Tibial artery (tissue), 4 donors: ENCODE data around the gene CRYBA2.

Source experiments
- DNase-seq, 2 donors: peaks; one replicate each; pipeline ENCODE4 v3.0.0-alpha.2; 2019
- H3K27ac ChIP-seq, 2 donors: fragments of 200-600 bp; sonication (generic) in 1 of 2; 1 replicate in 1 of 2; 2 replicates in 1 of 2; pipeline ENCODE4 v1.5.1; 2018 to 2019; ENCODE audit warnings: mild to moderate bottlenecking in 1 of 2
- H3K27me3 ChIP-seq, 2 donors: fragments of 200-600 bp; sonication (generic) in 1 of 2; one replicate each; pipeline versions ENCODE4 v1.5.1 to v1.6.0; 2016 to 2019
- H3K36me3 ChIP-seq, 3 donors: fragments of 200-600 bp; sonication (generic) in 2 of 3; one replicate each; pipeline ENCODE4 v1.5.1; 2016 to 2019; ENCODE audit warnings: mild to moderate bottlenecking in 2 of 3
- H3K4me1 ChIP-seq, 4 donors: fragments of 200-600 bp; sonication (generic) in 2 of 4; 1 replicate in 3 of 4; 2 replicates in 1 of 4; pipeline ENCODE4 v1.5.1; 2016 to 2019
- H3K4me3 ChIP-seq, 2 donors: fragments of 200-600 bp; sonication (generic) in 1 of 2; 1 replicate in 1 of 2; 2 replicates in 1 of 2; pipeline ENCODE4 v1.5.1; 2018 to 2019; ENCODE audit warnings: mild to moderate bottlenecking in 2 of 2
- H3K9me3 ChIP-seq, 3 donors: fragments of 200-600 bp; sonication (generic) in 1 of 3; one replicate each; pipeline ENCODE4 v1.5.1; 2016 to 2019
- intact Hi-C: fragments of 100-400 bp; cut with DNase I; formaldehyde crosslinking; loops from one replicate; pipeline ENCODE4 v1.15.0; 2023; ENCODE audit warnings: low total_unique reads
- TF ChIP-seq, protein P1 (sequence below), 2 experiments: fragments of 200-600 bp in 1 of 2; fragments of 450-650 bp in 1 of 2; IDR thresholded peaks; one replicate each; pipeline ENCODE4 v1.5.1; 2017 to 2019; ENCODE audit warnings: antibody characterized with exemption in 2 of 2, mild to moderate bottlenecking in 1 of 2, moderate library complexity in 1 of 2

The CRYBA2 gene

DNA sequence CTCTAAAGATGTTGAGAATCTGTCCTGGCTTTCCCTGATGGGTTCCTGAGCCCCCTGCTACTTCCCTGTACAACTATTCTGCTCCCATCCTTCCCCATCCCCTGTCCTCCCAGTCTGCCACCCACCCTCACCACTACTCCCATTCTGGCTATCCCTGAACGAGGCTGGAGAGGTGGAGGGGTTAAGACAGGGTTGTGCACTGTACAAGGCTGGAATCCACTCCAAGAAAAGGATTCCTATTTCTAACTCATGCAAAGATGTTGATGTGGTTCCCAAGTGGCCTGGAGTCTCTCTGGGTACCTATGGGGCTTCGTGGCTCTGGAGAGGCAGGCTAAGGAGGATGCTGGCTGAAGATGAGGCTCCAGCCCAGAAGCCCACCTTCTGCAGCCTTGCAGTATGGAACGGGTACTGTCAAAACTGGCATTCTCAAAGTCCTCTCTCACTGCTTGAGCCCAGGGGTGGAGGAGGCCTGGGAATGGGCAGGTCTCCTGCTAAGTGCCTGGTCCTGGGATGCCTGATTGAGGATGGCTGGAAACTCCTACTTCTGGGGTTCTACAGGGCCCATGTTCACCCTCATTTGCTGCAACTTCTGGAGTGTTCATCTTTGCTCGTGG, 7.0 kb downstream of the CRYBA2 start:
- Histone ChIP-seq H3K27me3 (peaks cover 5 to 100% of the 10 kb centered on the region in 2 donors), H3K4me3 (no peak overlapping the region), H3K36me3 (no peaks in the 10 kb centered on the region), H3K27ac (no peak overlapping the region), H3K9me3 (no peaks in the 10 kb centered on the region), H3K4me1 (peaks cover 0 to 39% (median 33%) of the 10 kb centered on the region in 4 donors)
- TF ChIP-seq, protein P1, sequence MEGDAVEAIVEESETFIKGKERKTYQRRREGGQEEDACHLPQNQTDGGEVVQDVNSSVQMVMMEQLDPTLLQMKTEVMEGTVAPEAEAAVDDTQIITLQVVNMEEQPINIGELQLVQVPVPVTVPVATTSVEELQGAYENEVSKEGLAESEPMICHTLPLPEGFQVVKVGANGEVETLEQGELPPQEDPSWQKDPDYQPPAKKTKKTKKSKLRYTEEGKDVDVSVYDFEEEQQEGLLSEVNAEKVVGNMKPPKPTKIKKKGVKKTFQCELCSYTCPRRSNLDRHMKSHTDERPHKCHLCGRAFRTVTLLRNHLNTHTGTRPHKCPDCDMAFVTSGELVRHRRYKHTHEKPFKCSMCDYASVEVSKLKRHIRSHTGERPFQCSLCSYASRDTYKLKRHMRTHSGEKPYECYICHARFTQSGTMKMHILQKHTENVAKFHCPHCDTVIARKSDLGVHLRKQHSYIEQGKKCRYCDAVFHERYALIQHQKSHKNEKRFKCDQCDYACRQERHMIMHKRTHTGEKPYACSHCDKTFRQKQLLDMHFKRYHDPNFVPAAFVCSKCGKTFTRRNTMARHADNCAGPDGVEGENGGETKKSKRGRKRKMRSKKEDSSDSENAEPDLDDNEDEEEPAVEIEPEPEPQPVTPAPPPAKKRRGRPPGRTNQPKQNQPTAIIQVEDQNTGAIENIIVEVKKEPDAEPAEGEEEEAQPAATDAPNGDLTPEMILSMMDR (IDR thresholded peaks at IDR 0.05) = no peak
- DNase-seq = no peak
- intact Hi-C loops = no loop called here

DNA sequence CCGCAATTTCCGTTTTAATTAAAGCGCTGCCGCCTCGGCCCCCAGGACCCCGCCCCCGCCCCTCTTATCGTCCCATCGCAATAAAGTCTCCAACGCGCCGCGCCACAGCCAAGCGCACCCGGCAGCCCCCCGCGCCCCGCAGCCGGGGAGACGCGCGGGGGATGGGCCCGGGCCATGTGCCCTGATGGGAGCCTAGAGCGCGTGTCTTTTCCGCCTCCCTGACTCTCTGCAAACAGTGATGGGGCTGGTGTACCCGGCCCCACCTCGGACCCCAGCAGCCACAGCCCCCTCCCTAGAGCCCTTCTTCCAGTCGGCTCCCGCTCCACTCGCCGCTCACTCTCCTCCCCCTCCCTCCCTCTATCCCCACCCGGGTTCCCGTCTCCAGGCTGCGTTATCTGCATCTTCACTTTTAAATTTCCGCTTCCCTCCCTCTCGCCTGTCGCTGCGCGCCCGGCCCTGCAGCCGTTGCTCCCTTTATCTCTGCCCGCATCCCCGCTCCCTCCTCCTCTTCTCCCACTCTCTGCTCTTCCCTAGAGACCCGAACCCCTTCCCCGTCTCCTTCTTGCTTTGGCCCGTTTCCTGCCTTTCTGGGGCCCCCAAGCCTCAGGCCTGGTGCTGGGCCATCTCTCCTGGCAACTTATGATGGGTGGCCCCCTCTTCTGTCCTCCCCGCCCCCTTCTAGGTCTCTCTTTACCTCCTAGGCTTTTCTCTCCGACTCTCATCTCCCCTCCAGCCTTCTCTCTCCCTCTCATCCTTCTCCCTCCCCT, 7.7 kb downstream of the CRYBA2 start:
- Histone ChIP-seq H3K9me3 (no peaks in the 10 kb centered on the region), H3K4me1 (peaks cover 0 to 46% (median 39%) of the 10 kb centered on the region in 4 donors), H3K4me3 (peak overlapping the region in 1 of 2 donors; percentile 12), H3K27me3 (peaks cover 5 to 100% of the 10 kb centered on the region in 2 donors), H3K36me3 (no peaks in the 10 kb centered on the region), H3K27ac (no peak overlapping the region)
- TF ChIP-seq, protein P1 (IDR thresholded peaks at IDR 0.05) = no peak
- DNase-seq = no peak
- intact Hi-C loops = no loop called here

DNA sequence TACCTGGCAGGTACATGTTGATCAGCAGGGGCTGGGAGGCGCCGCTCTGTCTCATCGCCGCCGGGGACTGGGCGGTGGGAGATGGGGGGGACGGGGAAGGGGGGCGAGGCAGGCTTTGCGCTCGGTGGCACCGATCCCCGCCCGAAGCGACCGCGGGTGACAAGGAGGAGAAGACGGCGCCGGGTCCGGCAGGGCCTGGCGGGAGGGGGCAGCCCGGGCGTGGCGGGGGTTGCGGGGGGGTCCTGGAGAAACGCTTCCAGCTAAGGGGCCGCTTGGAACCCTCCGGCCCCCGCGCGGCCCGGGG, 8.2 kb downstream of the CRYBA2 start, which contains the start of gene FEV:
Gene FEV (minus strand): TSS at position 164 of the 304 bp plus-strand sequence. CDS start 109 bp downstream, at position 55.
- peaks cover 7 to 100% of the 10 kb centered on the region in 2 donors for H3K27me3 ChIP-seq
- TF ChIP-seq, protein P1 (IDR thresholded peaks at IDR 0.05) = no peak
- DNase-seq = no peak
- H3K4me1 ChIP-seq = peaks cover 0 to 49% (median 41%) of the 10 kb centered on the region in 4 donors
- intact Hi-C loops = no loop called here
- peak within 1 kb of the TSS in 1 of 2 donors; percentile 12 for H3K4me3 ChIP-seq
- H3K9me3 ChIP-seq = no peaks in the 10 kb centered on the region
- no peak within 1 kb of the TSS for H3K27ac ChIP-seq
- H3K36me3 ChIP-seq = no peaks in the 10 kb centered on the region

DNA sequence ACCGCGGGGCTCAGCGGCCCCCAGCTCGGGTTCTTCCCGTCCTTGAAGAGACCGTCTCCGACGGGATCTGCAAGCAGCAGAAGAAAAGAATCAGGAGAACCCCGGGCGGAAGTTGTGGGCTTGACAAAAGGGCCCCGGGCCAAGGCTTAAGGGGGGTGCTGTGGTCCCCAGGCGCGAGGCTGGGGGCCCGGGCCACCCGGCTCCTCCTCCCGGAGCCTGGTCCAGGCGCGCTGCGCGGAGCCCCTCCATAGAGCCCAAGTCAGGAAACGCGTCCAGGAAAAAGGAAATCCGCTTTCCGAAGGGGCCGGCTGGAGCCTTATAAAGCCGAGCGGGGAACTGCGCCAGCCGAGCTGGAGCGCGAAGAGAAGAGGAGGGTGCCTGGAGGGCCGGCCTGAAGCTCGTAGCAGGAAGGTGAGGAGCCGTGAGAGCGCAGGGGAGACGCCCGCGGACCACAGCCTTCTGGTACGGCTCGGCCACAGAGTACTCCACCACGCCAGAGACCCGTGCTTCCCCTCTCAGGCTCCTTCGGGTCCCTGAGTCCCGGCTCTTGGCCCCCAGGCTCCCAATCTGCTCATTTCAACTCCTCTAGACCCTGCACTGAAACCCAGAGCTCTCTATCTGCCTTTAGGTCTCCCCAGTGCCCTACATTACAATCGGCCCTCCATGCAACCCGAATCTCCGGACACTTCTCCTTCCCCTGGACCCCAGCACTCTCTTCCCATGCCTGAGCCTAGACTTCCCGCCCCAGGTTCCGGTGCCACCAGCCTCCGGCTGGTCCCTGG, 8.8 kb downstream of the CRYBA2 start:
- Histone ChIP-seq H3K27ac (no peak overlapping the region), H3K4me1 (peaks cover 0 to 54% (median 46%) of the 10 kb centered on the region in 4 donors), H3K36me3 (no peaks in the 10 kb centered on the region), H3K9me3 (no peaks in the 10 kb centered on the region), H3K27me3 (peaks cover 7 to 100% of the 10 kb centered on the region in 2 donors), H3K4me3 (peak overlapping the region in 1 of 2 donors; percentile 12)
- no peak for DNase-seq
- TF ChIP-seq, protein P1 (IDR thresholded peaks at IDR 0.05) = no peak
- intact Hi-C loops = no loop called here

DNA sequence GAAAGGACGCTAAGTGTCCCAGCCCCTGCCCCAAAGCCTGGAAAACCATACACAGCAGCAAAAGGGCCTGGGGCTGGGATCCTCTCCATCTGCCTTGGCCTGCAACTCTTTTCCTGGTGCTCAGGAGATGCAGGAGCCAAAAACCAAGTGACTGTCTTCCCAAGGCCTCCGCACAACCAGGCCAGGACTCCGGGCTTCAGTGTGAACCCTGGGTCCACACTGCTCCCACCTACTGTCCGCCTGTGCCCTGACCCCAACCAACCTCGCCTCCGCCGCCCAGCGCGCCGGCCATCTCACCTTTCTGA, 9.3 kb downstream of the CRYBA2 start:
- TF ChIP-seq, protein P1 (IDR thresholded peaks at IDR 0.05) = no peak

More for the DNA sequence above, 9.3 kb downstream of the CRYBA2 start:
- no peak for DNase-seq
- H3K27ac ChIP-seq = no peak overlapping the region
- H3K4me1 ChIP-seq = peaks cover 0 to 54% (median 46%) of the 10 kb centered on the region in 4 donors
- H3K9me3 ChIP-seq = no peaks in the 10 kb centered on the region
- intact Hi-C loops = no loop called here
- no peaks in the 10 kb centered on the region for H3K36me3 ChIP-seq
- peak overlapping the region in 1 of 2 donors; percentile 12 for H3K4me3 ChIP-seq
- peaks cover 7 to 100% of the 10 kb centered on the region in 2 donors for H3K27me3 ChIP-seq
